ENCODE data around the gene TXNDC11. TPM values are rescaled to one million over a fixed set of nuclear protein-coding genes. Genes with fewer than 3 reads are reported as not detected.

The TXNDC11 gene
- total and polyA plus RNA-seq, 9 of the 15 experiments (the other 6 are each of a cell fraction or from before 2014, with no cell fraction given), result 0.66 to 32.6 (median 26.2) TPM

- ChIA-PET POLR2A (interaction anchor here (0.6 to 1.0 kb wide), 2 partner anchors 31 to 134 kb away, joined by 3 read pairs; no protein-coding TSS in a partner anchor), CTCF (ENCODE audit: low intra/inter-chr PET ratio) (no interaction called here)
- Histone ChIP-seq H3K4me2 (ENCODE audit: insufficient read depth, low read length) (no peak overlapping the region), H3K4me3 (no peak overlapping the region), H3K9me1 (ENCODE audit: control insufficient read depth, insufficient read depth, low read length) (no peaks in the 10 kb centered on the region), H3K36me3 (ENCODE audit: control insufficient read depth, insufficient read depth, low read length) (peaks cover 56% of the 10 kb centered on the region), H3K9me3 (replicated peaks; ENCODE audit: control insufficient read depth, insufficient read depth, low read depth, low read length) (no peaks in the 10 kb centered on the region), H3K4me1 (replicated peaks in 1 of 2; ENCODE audit: control insufficient read depth in 2 of 2, insufficient read depth in 2 of 2, low read length in 2 of 2) (peaks cover 17 to 31% of the 10 kb centered on the region in 2 experiments; a peak in 4 of 5 replicates), H3K79me2 (ENCODE audit: control insufficient read depth, insufficient read depth, low read length) (peaks cover 64% of the 10 kb centered on the region), H4K20me1 (replicated peaks; ENCODE audit: control insufficient read depth, insufficient read depth, low read length) (peaks cover 26% of the 10 kb centered on the region), H2AFZ (ENCODE audit: low read depth, low read length) (no peak overlapping the region), H3K27ac (ENCODE audit: extremely low read depth, low read depth, low read length) (no peak overlapping the region), H3K9ac (ENCODE audit: insufficient read depth in 1 of 2, low read depth in 2 of 2, low read length in 2 of 2) (no peak overlapping the region), H3K27me3 (ENCODE audit: control insufficient read depth in 2 of 2, insufficient read depth in 2 of 2, low read length in 2 of 2) (no peaks in the 10 kb centered on the region)
- DNase-seq (ENCODE audit: extremely low read depth in 1 of 4, low spot score in 3 of 4) (no peak), ATAC-seq (no peak), FAIRE-seq (no peak)
- intact Hi-C loops (cut with micrococcal nuclease), result no loop called here
- in situ Hi-C loops (cut with MboI), result no loop called here
- BruUV-seq (replicated peaks), result no TSS peak
- WGBS (ENCODE audit: insufficient coverage, low coverage, missing lambda C conversion rate), result 87% methylated on average over 15 of the region's 15 CpGs
- peak; percentile 70 for TF ChIP-seq MAFG (tag; conservative IDR thresholded peaks at IDR 0.05)
- no peak for TF ChIP-seq CHD4 (IDR thresholded peaks at IDR 0.05; ENCODE audit: insufficient read depth, insufficient replicate concordance, low read depth, low read length, poor library complexity, severe bottlenecking)
- TF ChIP-seq AFF4 (CRISPR knock-in tag; IDR thresholded peaks at IDR 0.05), result no peak
- no peak for TF ChIP-seq SREBF1 (IDR thresholded peaks at IDR 0.05; ENCODE audit: borderline replicate concordance, low read depth, low read length)
- no peak for TF ChIP-seq EWSR1 (IDR thresholded peaks at IDR 0.05; ENCODE audit: borderline replicate concordance, low read depth, partially characterized antibody)
- no peak for TF ChIP-seq ASH1L (IDR thresholded peaks at IDR 0.05; ENCODE audit: borderline replicate concordance, low read depth, partially characterized antibody)
- no peak for TF ChIP-seq ZNF696 (CRISPR knock-in tag; conservative IDR thresholded peaks at IDR 0.05)
- no peak for TF ChIP-seq ZBTB8A (IDR thresholded peaks at IDR 0.05; ENCODE audit: partially characterized antibody)
- peak; percentile 72 for TF ChIP-seq C11orf30 (IDR thresholded peaks at IDR 0.05; ENCODE audit: low read depth)
- no peak for TF ChIP-seq SMARCA5 (IDR thresholded peaks at IDR 0.05)
- TF ChIP-seq ZBTB2 (IDR thresholded peaks at IDR 0.05), result no peak
- TF ChIP-seq CREB3L1 (IDR thresholded peaks at IDR 0.05; ENCODE audit: borderline replicate concordance, low read depth), result no peak
Observed at GRCh38 chr16:11738742-11739544, 3.7 kb downstream of the TXNDC11 start.
